ENCODE measurements around the gene ROBO1. TPM values are rescaled to one million over a fixed set of nuclear protein-coding genes. Genes with fewer than 3 reads are reported as not detected.

ROBO1 gene
- total and polyA plus RNA-seq, 2 of the 8 experiments (the other 6 are each of a cell fraction or from before 2014, with no cell fraction given), result 51.4 to 91.0 TPM

- TF ChIP-seq CREB1 (IDR thresholded peaks at IDR 0.05), result no peak
- no peak for TF ChIP-seq EZH2 (IDR thresholded peaks at IDR 0.05; ENCODE audit: low read depth, low read length, severe bottlenecking)
- TF ChIP-seq TBP (IDR thresholded peaks at IDR 0.05; ENCODE audit: low read depth, low read length), result no peak
Observed at GRCh38 chr3:79067734-79068133, 700.1 kb downstream of the ROBO1 start (continued).
